ENCODE measurements around the gene DSCAM. TPM values are rescaled to one million over a fixed set of nuclear protein-coding genes. Genes with fewer than 3 reads are reported as not detected.

DSCAM gene
- total RNA-seq, 1 donor from 2014 or later: not detected

DNA sequence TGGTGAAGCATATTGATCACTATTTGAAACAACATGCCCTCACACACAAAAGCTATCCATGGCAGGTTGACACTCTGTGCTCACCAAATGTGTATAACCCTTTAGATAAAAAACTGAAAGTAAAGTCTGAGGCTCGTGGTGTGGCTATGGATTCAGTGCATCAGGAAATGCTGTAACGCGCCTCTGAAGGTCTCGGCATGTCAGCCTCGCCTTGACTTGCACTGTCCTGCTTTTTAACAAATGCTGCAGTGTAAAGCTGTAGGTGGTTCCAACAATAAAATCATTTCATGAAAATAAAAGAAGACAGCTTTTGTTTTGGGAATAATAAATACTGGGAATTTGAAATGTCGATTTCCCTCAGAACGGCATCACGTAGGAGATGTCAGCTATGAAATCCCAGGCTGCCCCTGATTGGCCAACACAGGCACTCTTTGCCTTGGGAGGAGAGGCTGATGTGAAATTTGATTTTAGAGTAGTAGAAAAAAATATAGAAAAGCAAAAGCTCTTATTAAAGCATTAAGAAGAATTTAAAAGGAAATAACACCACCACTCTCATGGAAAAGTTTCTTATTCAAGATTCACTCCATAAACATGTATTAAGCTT, 168.2 kb downstream of the DSCAM start:
- H3K27ac Mint-ChIP-seq (ENCODE audit: unreplicated experiment): no peak overlapping the region
- H3K4me1 Mint-ChIP-seq (ENCODE audit: unreplicated experiment): no peaks in the 10 kb centered on the region
- H3K36me3 Mint-ChIP-seq (ENCODE audit: unreplicated experiment): no peaks in the 10 kb centered on the region
- TF ChIP-seq, protein P1, sequence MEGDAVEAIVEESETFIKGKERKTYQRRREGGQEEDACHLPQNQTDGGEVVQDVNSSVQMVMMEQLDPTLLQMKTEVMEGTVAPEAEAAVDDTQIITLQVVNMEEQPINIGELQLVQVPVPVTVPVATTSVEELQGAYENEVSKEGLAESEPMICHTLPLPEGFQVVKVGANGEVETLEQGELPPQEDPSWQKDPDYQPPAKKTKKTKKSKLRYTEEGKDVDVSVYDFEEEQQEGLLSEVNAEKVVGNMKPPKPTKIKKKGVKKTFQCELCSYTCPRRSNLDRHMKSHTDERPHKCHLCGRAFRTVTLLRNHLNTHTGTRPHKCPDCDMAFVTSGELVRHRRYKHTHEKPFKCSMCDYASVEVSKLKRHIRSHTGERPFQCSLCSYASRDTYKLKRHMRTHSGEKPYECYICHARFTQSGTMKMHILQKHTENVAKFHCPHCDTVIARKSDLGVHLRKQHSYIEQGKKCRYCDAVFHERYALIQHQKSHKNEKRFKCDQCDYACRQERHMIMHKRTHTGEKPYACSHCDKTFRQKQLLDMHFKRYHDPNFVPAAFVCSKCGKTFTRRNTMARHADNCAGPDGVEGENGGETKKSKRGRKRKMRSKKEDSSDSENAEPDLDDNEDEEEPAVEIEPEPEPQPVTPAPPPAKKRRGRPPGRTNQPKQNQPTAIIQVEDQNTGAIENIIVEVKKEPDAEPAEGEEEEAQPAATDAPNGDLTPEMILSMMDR (IDR thresholded peaks at IDR 0.05): no peak
- no peak overlapping the region for H3K4me3 Mint-ChIP-seq (ENCODE audit: unreplicated experiment)
- no peaks in the 10 kb centered on the region for H3K27me3 Mint-ChIP-seq (ENCODE audit: unreplicated experiment)
- peaks cover 28% of the 10 kb centered on the region for H3K9me3 Mint-ChIP-seq (ENCODE audit: unreplicated experiment)
- DNase-seq (ENCODE audit: extremely low spot score, unreplicated experiment): no peak

DNA sequence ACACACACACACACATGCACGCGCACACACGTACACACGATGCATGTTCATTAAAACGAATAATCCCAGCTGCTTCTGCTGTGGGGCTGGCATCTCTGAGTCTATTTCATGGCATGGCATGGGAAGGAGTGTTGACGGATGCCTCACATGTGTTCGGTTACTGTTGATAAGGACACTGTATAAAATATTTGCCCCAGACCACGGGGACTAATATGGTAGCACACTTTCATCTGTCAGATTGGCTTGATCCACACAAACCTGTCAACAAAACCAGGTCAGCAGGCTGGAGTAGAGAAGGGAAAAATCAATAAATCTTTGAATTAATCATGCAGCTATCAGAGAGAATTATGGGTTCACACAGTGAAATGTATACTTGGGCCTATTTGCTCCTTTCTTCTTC, 171.9 kb downstream of the DSCAM start:
- H3K9me3 Mint-ChIP-seq (ENCODE audit: unreplicated experiment): peaks cover 27% of the 10 kb centered on the region
- no peak for DNase-seq (ENCODE audit: extremely low spot score, unreplicated experiment)
- no peak overlapping the region for H3K27ac Mint-ChIP-seq (ENCODE audit: unreplicated experiment)
- no peaks in the 10 kb centered on the region for H3K36me3 Mint-ChIP-seq (ENCODE audit: unreplicated experiment)
- H3K27me3 Mint-ChIP-seq (ENCODE audit: unreplicated experiment): no peaks in the 10 kb centered on the region
- H3K4me3 Mint-ChIP-seq (ENCODE audit: unreplicated experiment): no peak overlapping the region
- TF ChIP-seq, protein P1 (IDR thresholded peaks at IDR 0.05): no peak
- no peaks in the 10 kb centered on the region for H3K4me1 Mint-ChIP-seq (ENCODE audit: unreplicated experiment)

DNA sequence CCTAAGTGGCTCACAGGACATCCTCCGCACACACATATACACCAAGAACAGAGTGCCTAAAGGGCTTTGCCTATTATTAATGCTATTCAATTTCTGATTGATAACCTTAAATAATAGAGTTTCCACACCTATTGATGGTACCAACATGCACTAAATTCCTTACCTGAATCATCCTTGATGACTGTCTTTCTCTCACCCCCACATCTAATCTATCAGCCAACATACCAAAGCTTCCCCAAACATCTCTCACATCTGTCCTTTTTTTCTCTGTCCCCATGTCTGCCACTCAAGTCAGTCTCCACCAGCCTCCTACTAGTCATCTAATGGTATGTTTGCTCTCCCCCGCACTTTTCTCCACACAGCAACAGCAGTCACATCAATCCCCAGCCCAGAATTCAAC, 174.4 kb downstream of the DSCAM start:
- H3K4me3 Mint-ChIP-seq (ENCODE audit: unreplicated experiment): no peak overlapping the region
- no peaks in the 10 kb centered on the region for H3K36me3 Mint-ChIP-seq (ENCODE audit: unreplicated experiment)
- DNase-seq (ENCODE audit: extremely low spot score, unreplicated experiment): no peak
- no peaks in the 10 kb centered on the region for H3K4me1 Mint-ChIP-seq (ENCODE audit: unreplicated experiment)
- H3K9me3 Mint-ChIP-seq (ENCODE audit: unreplicated experiment): peaks cover 30% of the 10 kb centered on the region
- H3K27ac Mint-ChIP-seq (ENCODE audit: unreplicated experiment): no peak overlapping the region
- H3K27me3 Mint-ChIP-seq (ENCODE audit: unreplicated experiment): no peaks in the 10 kb centered on the region
- TF ChIP-seq, protein P1 (IDR thresholded peaks at IDR 0.05): no peak

DNA sequence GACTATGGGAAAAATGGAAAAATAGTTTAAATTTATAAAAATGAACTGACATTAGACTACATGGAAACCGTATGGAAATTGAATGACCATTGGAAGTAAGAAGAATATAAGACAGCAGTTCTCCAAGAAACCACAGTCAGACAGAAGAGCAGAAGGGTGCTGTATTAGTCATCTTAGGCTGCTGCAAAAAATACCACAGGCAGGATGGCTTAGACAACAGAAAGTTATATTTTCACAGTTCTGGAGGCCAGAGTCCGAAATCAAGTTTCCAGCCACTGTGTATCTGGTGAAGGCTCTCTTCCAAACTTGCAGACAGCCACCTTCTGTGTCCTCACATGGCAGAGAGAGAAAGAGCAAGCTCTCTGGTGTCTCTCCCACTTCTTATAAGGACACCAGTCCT, 175.2 kb downstream of the DSCAM start:
- no peak for DNase-seq (ENCODE audit: extremely low spot score, unreplicated experiment)
- Mint-ChIP-seq H3K27me3 (ENCODE audit: unreplicated experiment) (no peaks in the 10 kb centered on the region), H3K4me1 (ENCODE audit: unreplicated experiment) (no peaks in the 10 kb centered on the region), H3K9me3 (ENCODE audit: unreplicated experiment) (peaks cover 30% of the 10 kb centered on the region), H3K36me3 (ENCODE audit: unreplicated experiment) (no peaks in the 10 kb centered on the region), H3K27ac (ENCODE audit: unreplicated experiment) (no peak overlapping the region), H3K4me3 (ENCODE audit: unreplicated experiment) (no peak overlapping the region)
- TF ChIP-seq, protein P1 (IDR thresholded peaks at IDR 0.05): no peak

DNA sequence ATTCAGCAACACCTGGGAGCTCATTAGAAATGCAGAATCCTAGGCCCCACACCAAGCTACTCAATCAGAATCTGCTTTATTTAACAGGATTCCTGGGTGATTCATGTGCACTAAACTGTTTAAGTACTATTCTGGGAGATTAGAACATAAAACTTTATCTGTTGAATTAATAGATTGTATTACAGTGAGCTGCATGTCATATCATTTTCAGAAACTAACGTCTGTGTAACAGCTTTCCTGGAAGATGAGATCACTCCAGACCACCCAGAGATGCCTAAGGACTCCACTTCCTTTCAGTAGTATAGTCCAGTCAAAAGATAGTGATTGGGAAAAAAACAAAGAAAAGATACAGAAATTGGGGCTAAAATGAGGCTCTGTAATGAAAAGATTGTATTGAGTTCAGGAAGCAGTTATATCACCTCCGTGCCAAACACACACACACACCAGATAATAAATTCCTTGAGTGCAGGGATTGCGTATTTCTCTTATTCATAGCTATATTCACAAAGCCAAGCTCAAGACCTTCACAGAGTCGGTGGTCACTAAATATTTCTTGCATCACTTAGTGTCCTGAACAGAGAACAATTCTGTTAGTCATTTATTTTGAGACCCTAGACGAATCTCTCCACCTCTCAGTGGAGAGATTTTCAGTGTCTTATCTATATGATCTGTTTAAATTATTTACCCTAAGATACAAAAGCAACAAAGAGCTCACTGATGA, 178.2 kb downstream of the DSCAM start:
- Mint-ChIP-seq H3K9me3 (ENCODE audit: unreplicated experiment) (peaks cover 20% of the 10 kb centered on the region), H3K4me1 (ENCODE audit: unreplicated experiment) (no peaks in the 10 kb centered on the region), H3K4me3 (ENCODE audit: unreplicated experiment) (no peak overlapping the region), H3K36me3 (ENCODE audit: unreplicated experiment) (no peaks in the 10 kb centered on the region), H3K27ac (ENCODE audit: unreplicated experiment) (no peak overlapping the region), H3K27me3 (ENCODE audit: unreplicated experiment) (no peaks in the 10 kb centered on the region)
- TF ChIP-seq, protein P1 (IDR thresholded peaks at IDR 0.05): no peak
- no peak for DNase-seq (ENCODE audit: extremely low spot score, unreplicated experiment)

All from osteocyte (in vitro differentiated cells).